HEK293 (cell line): ENCODE results near the gene ARHGAP15.

Source experiments
- CTCF ChIA-PET: fragments of 350-600 bp; formaldehyde crosslinking; extraction: SDS; loops from one replicate; lab custom pipeline; 2021; ENCODE audit warnings: antibody characterized with exemption; lab: Yijun Ruan, JAX
- POLR2A ChIA-PET: fragments of 300-600 bp; formaldehyde crosslinking; extraction: SDS; loops from one replicate; lab custom pipeline; 2020; ENCODE audit warnings: antibody characterized with exemption, inconsistent platforms; lab: Yijun Ruan, JAX
- H3K27ac ChIP-seq: fragments of 200-500 bp; sonication (Bioruptor generic); 2 replicates; pipeline ENCODE4 v1.5.1; 2014; ENCODE audit warnings: low read depth, low read length, control low read depth, inconsistent platforms; ENCODE audit errors: extremely low read depth
- H3K36me3 ChIP-seq, 2 experiments: fragments of 200-500 bp in 1 of 2; sonication (Bioruptor generic) in 1 of 2; 1 replicate in 1 of 2; 2 replicates in 1 of 2; pipeline ENCODE4 v1.5.1; 2014 to 2017; ENCODE audit warnings: inconsistent platforms in 2 of 2, low read length in 2 of 2; ENCODE audit not compliant: control insufficient read depth in 2 of 2, insufficient read depth in 1 of 2
- H3K4me1 ChIP-seq: fragments of 200-500 bp; sonication (Bioruptor generic); 2 replicates; pipeline ENCODE4 v1.5.1; 2014; ENCODE audit warnings: mild to moderate bottlenecking, low read length, inconsistent platforms; ENCODE audit not compliant: control insufficient read depth, insufficient read depth
- H3K4me3 ChIP-seq: 2 replicates; pipeline ENCODE4 v1.5.1; 2011; ENCODE audit warnings: low read depth, mild to moderate bottlenecking, control low read depth, low read length, moderate library complexity
- H3K9me3 ChIP-seq: fragments of 200-500 bp; sonication (Bioruptor generic); 2 replicates; pipeline ENCODE4 v1.5.1; 2014; ENCODE audit warnings: low read depth, low read length, inconsistent platforms; ENCODE audit not compliant: control insufficient read depth, insufficient read depth
- REPIN1 ChIP-seq: fragments of 450-650 bp; formaldehyde crosslinking; IDR thresholded peaks from 2 replicates; pipeline ENCODE4 v1.5.1; 2017; ENCODE audit warnings: missing biosample characterization, missing genetic modification characterization, low read depth
- SCRT2 ChIP-seq: fragments of 450-650 bp; formaldehyde crosslinking; IDR thresholded peaks from 2 replicates; pipeline ENCODE4 v1.5.1; 2016; ENCODE audit warnings: missing biosample characterization, missing genetic modification characterization
- ZBTB11 ChIP-seq: fragments of 450-650 bp; formaldehyde crosslinking; conservative IDR thresholded peaks from 2 replicates; pipeline ENCODE4 v1.5.1; 2016; ENCODE audit warnings: low read depth, missing biosample characterization, missing genetic modification characterization
- ZBTB7A ChIP-seq: fragments of 450-650 bp; formaldehyde crosslinking; IDR thresholded peaks from 2 replicates; pipeline ENCODE4 v1.5.1; 2016; ENCODE audit warnings: low read depth, missing biosample characterization, missing genetic modification characterization
- ZNF133 ChIP-seq: fragments of 450-650 bp; formaldehyde crosslinking; IDR thresholded peaks from 2 replicates; pipeline ENCODE4 v1.5.1; 2016; ENCODE audit warnings: missing biosample characterization, missing genetic modification characterization
- ZNF155 ChIP-seq: fragments of 450-650 bp; formaldehyde crosslinking; IDR thresholded peaks from 2 replicates; pipeline ENCODE4 v1.5.1; 2016; ENCODE audit warnings: missing biosample characterization, missing genetic modification characterization
- ZNF157 ChIP-seq: fragments of 450-650 bp; formaldehyde crosslinking; IDR thresholded peaks from 2 replicates; pipeline ENCODE4 v1.5.1; 2016; ENCODE audit warnings: missing biosample characterization, missing genetic modification characterization
- ZNF174 ChIP-seq: fragments of 450-650 bp; formaldehyde crosslinking; IDR thresholded peaks from 2 replicates; pipeline ENCODE4 v1.5.0; 2017; ENCODE audit warnings: missing biosample characterization, mild to moderate bottlenecking, missing genetic modification characterization
- ZNF248 ChIP-seq: fragments of 450-650 bp; formaldehyde crosslinking; IDR thresholded peaks from 2 replicates; pipeline ENCODE4 v1.5.1; 2017; ENCODE audit warnings: missing biosample characterization, missing genetic modification characterization
- ZNF350 ChIP-seq: fragments of 450-650 bp; formaldehyde crosslinking; IDR thresholded peaks from 2 replicates; pipeline ENCODE4 v1.5.0; 2017; ENCODE audit warnings: missing biosample characterization, mild to moderate bottlenecking, missing genetic modification characterization
- ZNF585B ChIP-seq: fragments of 450-650 bp; formaldehyde crosslinking; IDR thresholded peaks from 2 replicates; pipeline ENCODE4 v1.5.1; 2016; ENCODE audit warnings: missing biosample characterization, missing genetic modification characterization
- ZNF654 ChIP-seq: fragments of 450-650 bp; formaldehyde crosslinking; IDR thresholded peaks from 2 replicates; pipeline ENCODE4 v1.5.1; 2016; ENCODE audit warnings: low read depth, missing biosample characterization, missing genetic modification characterization
- ZNF677 ChIP-seq: fragments of 450-650 bp; IDR thresholded peaks from 2 replicates; pipeline ENCODE4 v1.5.0; 2018; ENCODE audit warnings: missing biosample characterization, mild to moderate bottlenecking, missing genetic modification characterization, moderate library complexity
- ZNF747 ChIP-seq: fragments of 450-650 bp; formaldehyde crosslinking; IDR thresholded peaks from 2 replicates; pipeline ENCODE4 v1.5.1; 2016; ENCODE audit warnings: missing biosample characterization, missing genetic modification characterization
- ZSCAN16 ChIP-seq: fragments of 450-650 bp; formaldehyde crosslinking; IDR thresholded peaks from 2 replicates; pipeline ENCODE4 v1.5.1; 2016; ENCODE audit warnings: missing biosample characterization, missing genetic modification characterization
- TF ChIP-seq, protein P1 (sequence below): fragments of 450-650 bp; formaldehyde crosslinking; conservative IDR thresholded peaks from 2 replicates; pipeline ENCODE4 v1.5.1; 2016; ENCODE audit warnings: low read depth, missing biosample characterization, missing genetic modification characterization
- TF ChIP-seq, protein P2 (sequence below): fragments of 450-650 bp; formaldehyde crosslinking; IDR thresholded peaks from 2 replicates; pipeline ENCODE4 v1.5.1; 2016; ENCODE audit warnings: missing biosample characterization, missing genetic modification characterization

The ARHGAP15 gene

GRCh38 chr2:143689541-143689940, 560.3 kb downstream of the ARHGAP15 start:
- H3K4me3 ChIP-seq: no peak overlapping the region
- H3K27ac ChIP-seq: no peak overlapping the region
- TF ChIP-seq ZBTB7A (tag by site-specific recombination) (no peak), ZNF585B (no peak), ZBTB11 (tag by site-specific recombination) (no peak), ZNF155 (tag by site-specific recombination) (no peak), ZNF133 (no peak), ZNF677 (tag by site-specific recombination) (no peak), SCRT2 (tag by site-specific recombination) (no peak), ZNF654 (tag by site-specific recombination) (no peak), REPIN1 (tag by site-specific recombination) (no peak), ZSCAN16 (tag by site-specific recombination) (no peak), ZNF174 (tag by site-specific recombination) (no peak), ZNF350 (tag by site-specific recombination) (no peak)
- TF ChIP-seq, protein P1, sequence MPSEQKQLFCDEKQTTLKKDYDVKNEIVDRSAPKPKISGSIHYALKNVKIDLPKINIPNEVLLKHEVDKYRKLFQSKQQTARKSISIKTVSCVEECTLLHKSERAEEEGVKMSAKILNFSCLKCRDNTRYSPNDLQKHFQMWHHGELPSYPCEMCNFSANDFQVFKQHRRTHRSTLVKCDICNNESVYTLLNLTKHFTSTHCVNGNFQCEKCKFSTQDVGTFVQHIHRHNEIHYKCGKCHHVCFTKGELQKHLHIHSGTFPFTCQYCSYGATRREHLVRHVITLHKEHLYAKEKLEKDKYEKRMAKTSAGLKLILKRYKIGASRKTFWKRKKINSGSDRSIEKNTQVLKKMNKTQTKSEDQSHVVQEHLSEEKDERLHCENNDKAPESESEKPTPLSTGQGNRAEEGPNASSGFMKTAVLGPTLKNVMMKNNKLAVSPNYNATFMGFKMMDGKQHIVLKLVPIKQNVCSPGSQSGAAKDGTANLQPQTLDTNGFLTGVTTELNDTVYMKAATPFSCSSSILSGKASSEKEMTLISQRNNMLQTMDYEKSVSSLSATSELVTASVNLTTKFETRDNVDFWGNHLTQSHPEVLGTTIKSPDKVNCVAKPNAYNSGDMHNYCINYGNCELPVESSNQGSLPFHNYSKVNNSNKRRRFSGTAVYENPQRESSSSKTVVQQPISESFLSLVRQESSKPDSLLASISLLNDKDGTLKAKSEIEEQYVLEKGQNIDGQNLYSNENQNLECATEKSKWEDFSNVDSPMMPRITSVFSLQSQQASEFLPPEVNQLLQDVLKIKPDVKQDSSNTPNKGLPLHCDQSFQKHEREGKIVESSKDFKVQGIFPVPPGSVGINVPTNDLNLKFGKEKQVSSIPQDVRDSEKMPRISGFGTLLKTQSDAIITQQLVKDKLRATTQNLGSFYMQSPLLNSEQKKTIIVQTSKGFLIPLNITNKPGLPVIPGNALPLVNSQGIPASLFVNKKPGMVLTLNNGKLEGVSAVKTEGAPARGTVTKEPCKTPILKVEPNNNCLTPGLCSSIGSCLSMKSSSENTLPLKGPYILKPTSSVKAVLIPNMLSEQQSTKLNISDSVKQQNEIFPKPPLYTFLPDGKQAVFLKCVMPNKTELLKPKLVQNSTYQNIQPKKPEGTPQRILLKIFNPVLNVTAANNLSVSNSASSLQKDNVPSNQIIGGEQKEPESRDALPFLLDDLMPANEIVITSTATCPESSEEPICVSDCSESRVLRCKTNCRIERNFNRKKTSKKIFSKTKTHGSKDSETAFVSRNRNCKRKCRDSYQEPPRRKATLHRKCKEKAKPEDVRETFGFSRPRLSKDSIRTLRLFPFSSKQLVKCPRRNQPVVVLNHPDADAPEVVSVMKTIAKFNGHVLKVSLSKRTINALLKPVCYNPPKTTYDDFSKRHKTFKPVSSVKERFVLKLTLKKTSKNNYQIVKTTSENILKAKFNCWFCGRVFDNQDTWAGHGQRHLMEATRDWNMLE: no peak
- H3K36me3 ChIP-seq: no peaks in the 10 kb centered on the region
- H3K9me3 ChIP-seq: no peaks in the 10 kb centered on the region
- POLR2A ChIA-PET: no interaction called here
- peaks cover 6% of the 10 kb centered on the region; the same call in 1 of the 2 replicates for H3K4me1 ChIP-seq
- CTCF ChIA-PET: interaction anchor here (0.6 kb wide), 1 partner anchor 396 kb away, joined by 3 read pairs; no protein-coding TSS in a partner anchor

- H3K27ac ChIP-seq: no peak overlapping the region
- ChIA-PET POLR2A (no interaction called here), CTCF (no interaction called here)
- H3K9me3 ChIP-seq: no peaks in the 10 kb centered on the region
- no peaks in the 10 kb centered on the region for H3K36me3 ChIP-seq
- no peak overlapping the region for H3K4me3 ChIP-seq
- TF ChIP-seq, protein P2, sequence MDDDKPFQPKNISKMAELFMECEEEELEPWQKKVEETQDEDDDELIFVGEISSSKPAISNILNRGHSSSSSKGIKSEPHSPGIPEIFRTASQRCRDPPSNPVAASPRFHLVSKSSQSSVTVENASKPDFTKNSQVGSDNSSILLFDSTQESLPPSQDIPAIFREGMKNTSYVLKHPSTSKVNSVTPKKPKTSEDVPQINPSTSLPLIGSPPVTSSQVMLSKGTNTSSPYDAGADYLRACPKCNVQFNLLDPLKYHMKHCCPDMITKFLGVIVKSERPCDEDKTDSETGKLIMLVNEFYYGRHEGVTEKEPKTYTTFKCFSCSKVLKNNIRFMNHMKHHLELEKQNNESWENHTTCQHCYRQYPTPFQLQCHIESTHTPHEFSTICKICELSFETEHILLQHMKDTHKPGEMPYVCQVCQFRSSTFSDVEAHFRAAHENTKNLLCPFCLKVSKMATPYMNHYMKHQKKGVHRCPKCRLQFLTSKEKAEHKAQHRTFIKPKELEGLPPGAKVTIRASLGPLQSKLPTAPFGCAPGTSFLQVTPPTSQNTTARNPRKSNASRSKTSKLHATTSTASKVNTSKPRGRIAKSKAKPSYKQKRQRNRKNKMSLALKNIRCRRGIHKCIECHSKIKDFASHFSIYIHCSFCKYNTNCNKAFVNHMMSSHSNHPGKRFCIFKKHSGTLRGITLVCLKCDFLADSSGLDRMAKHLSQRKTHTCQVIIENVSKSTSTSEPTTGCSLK (tag by site-specific recombination): no peak
- TF ChIP-seq ZNF747 (no peak), ZNF157 (tag by site-specific recombination) (no peak), ZNF248 (no peak)
- peaks cover 8% of the 10 kb centered on the region; the same call in 1 of the 2 replicates for H3K4me1 ChIP-seq
These were observed 561.0 kb downstream of the ARHGAP15 start for GRCh38 chr2:143690235-143690634.
